A673 (cell line): ENCODE data around the gene DCAF12.

ENCODE experiments used
- CTCF ChIP-seq: fragments of 300-800, 200-600 bp; sonication (generic); conservative IDR thresholded peaks from 2 replicates; pipeline ENCODE4 v1.5.1; 2017; ENCODE audit warnings: low read depth, mild to moderate bottlenecking, antibody characterized with exemption, low read length, moderate library complexity, mixed read lengths
- EZH2 ChIP-seq: fragments of 200-600 bp; sonication (generic); IDR thresholded peaks from 2 replicates; pipeline ENCODE4 v1.6.1; 2017; ENCODE audit warnings: borderline replicate concordance, low read depth, mild to moderate bottlenecking, mixed read lengths, antibody characterized with exemption, low read length; ENCODE audit not compliant: poor library complexity, severe bottlenecking

GRCh38 chr9:34048727-34049629 is 77.5 kb downstream of the DCAF12 start, which contains the start of gene UBAP2:
- no peak for TF ChIP-seq CTCF
- no peak for TF ChIP-seq EZH2
